Fibroblast of peridontal ligament (primary cell): Measurements from ENCODE around the gene SHMT1.
"Not testable (repeated sequence)": the region's sequence is repeated elsewhere in the genome, so short reads cannot be mapped to it uniquely, and the experiment has no call there.

Source experiments
- DNase-seq: peaks from one replicate; pipeline ENCODE4 v3.0.0-alpha.2; 2010; ENCODE audit errors: extremely low read depth

Gene SHMT1

GRCh38 chr17:18378205-18378505 is 14.8 kb upstream of the SHMT1 start:
- no peak for DNase-seq

GRCh38 chr17:18377437-18378204 is 14.3 kb upstream of the SHMT1 start, which contains the start of gene EVPLL:
Gene EVPLL (plus strand): TSS chr17:18377778. CDS start chr17:18380938, 3,160 bp downstream.
- DNase-seq, result no peak

DNA sequence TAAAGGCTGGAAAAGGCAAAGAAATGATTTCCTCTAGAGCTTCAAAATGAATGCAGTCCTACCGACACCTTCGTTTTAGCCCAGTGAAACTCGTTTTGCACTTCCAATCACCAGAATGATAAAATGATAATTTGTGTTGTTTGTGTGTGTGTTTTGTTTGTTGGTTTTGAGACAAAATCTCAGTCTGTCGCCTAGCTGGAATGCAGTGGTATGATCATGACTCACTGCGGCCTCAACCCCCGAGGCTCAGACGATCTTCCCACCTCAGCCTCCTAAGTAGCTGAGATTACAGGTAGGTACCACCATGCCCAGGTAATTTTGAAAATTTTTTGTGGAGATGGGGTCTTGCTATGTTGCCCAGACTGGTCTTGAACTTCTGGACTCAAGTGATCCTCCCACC is 10.9 kb upstream of the SHMT1 start:
- no peak for DNase-seq

DNA sequence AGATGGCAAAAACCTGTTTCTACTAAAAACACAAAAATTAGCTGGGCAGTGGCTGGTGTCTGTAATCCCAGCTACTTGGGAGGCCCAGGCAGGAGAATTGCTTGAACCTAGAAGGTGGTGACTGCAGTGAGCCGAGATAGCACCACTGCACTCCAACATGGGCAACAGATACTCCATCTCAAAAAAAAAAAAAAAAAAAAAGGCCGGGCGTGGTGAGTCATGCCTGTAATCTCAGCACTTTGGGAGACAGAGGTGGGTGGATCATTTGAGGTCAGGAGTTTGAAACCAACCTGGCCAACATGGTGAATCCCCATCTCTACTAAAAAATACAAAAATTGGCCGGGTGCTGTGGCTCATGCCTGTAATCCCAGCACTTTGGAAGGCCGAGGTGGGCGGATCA is 9.8 kb upstream of the SHMT1 start:
- DNase-seq, result not testable (repeated sequence)

DNA sequence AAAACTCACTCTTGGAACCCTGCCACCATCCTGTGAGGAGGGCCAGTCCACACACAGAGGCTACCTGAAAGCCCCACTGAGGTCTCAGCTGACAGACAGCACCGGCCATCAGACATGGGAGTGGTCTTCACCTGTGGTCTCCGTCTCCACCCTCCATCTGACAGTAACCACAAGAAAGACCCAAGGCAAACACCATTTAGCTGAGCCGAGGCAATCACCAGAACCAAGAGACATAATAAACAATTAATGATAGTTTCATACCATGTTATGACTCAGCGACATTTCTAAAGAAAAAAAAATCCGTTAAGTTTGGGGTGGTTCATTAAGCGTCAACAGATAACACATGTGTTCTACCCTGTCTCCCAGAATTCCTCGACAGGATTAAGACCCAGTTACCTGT is 8.1 kb upstream of the SHMT1 start:
- DNase-seq, result no peak

DNA sequence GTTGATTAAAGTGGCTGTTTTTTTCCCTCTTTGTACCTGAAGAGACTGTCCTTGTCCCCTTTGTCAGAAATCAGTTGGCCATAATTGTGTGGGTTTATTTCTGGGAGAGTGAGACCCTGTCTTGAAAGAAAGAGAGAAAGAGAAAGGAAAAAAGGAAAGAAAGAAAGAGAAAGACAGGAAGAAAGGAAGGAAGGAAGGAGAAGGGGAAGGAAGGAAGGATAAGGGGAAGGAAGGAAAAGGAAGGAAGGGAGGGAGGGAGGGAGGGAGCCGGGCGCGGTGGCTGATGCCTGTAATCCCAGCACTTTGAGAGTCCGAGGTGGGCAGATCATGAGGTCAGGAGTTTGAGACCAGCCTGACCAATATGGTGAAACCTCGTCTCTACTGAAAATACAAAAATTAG is 7.4 kb upstream of the SHMT1 start:
- DNase-seq, result no peak

DNA sequence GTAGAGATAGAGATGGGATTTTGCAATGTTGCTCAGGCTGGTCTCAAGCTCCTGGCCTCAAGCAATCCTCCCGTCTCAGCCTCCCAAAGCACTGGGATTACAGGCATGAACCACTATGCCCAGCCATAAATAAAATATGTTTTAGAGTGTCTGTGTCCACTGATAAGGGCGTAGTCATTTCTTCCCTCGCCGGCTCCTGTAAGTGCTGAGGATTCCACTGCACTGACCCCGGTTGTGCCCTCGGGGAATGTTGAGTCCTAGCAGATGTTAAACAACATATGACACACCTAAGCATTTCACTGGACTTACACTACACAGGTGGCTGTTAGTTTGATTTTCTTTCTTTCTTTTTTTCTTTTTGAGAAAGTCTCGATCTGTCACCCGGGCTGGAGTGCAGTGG is 5.6 kb upstream of the SHMT1 start:
- no peak for DNase-seq

- DNase-seq, result no peak
These were observed 816 bp upstream of the SHMT1 start for GRCh38 chr17:18364166-18364565.

DNA sequence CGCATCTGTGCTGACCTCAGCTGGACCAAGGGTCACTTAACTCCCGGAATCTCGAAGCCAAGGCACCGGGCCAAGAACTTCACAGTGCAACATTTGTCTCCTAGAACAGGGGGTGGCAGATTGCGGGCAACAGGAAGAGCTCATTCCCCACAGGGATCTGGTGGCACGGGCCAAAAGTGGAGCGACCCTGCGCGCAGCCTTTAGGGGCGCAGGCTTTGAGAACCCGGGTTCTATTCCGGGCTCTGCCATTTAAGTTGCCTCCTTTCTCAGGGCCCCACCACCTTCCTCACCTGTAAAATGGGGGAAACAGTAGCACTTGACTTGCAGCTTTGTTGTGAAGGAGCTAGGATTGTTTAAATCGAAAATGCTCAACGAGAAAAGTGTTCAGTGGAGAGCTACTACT is 651 bp downstream of the SHMT1 start:
- peak; percentile 74 for DNase-seq

DNA sequence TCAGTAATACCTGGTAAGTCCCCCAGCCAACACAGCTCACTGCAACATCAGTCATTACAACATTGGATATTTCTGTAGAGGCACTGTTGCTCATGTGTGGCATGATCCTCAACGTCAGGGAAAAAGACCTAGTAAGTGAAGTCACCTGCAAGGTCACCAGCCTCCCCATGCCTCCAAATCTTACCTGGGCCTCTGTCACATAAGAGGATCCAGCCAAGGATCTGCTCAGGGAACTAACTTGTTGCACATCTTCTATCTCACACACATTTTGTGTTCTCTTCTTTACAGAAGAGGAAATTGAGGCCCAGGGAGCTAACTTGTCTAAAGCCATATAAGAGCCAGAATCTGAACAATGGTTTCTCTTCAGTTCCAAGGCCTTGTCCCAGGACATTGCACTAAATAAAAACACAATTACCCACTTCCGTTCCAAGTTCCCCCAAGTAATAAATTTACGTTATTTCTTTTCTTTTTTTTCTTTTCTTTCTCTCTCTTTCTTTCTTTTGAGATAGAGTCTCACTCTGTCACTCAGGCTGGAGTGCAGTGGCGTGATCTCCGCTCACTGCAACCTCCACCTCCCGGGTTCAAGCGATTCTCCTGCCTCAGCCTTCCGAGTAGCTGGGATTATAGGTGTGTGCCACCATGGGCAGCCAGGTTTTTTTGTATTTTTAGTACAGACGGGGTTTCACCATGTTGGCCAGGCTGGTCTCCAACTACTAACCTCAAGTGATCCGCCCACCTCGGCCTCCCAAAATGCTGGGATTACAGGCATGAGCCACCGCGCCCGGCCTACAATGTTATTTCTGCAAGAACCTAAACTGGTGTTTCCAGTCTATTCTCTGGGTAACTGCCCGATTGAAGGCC is 1.3 kb downstream of the SHMT1 start:
- DNase-seq, result no peak

DNA sequence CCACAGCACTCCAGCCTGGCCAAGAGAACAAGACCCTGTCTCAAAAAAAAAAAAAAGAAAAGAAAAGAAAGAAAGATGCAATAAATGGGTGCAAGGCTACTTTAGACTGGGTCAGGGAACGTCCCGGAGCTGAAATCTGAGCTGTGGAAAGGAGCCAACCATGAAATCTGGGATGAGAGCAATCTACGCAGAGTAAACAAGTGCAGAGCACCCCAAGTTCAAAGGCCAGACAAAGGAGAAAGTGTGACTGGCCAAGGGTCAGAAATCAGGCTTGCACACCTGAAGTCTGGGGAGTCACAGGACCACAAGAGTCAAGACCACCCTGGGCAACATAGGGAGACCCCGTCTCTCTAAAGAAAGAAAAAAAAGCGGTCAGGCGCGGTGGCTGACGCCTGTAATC is 2.8 kb downstream of the SHMT1 start:
- DNase-seq, result no peak

GRCh38 chr17:18356624-18357023 is 6.7 kb downstream of the SHMT1 start:
- peak; percentile 78 for DNase-seq

GRCh38 chr17:18353541-18353940 is 9.8 kb downstream of the SHMT1 start:
- DNase-seq, result no peak

DNA sequence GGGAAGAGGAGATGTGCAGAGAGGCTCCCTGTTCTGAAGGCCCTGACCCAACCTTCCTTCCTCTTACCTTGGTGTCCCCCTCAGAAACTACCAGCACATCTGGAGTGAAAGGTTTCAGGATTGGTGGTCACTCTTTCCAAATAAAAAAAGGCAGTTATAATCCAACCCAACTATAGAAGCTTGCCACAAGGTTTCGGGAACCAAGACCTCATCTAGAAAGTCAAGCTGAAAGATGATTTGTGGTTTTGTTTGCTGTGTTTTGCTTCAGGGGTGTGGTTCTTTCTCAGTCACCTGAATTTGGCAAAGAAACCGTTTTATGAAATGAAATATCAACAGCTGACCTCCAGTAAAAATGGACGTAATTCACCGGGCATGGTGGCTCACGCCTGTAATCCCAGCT is 19.3 kb downstream of the SHMT1 start:
- DNase-seq, result no peak

- no peak for DNase-seq
These were observed 23.4 kb downstream of the SHMT1 start for GRCh38 chr17:18339933-18340332.

DNA sequence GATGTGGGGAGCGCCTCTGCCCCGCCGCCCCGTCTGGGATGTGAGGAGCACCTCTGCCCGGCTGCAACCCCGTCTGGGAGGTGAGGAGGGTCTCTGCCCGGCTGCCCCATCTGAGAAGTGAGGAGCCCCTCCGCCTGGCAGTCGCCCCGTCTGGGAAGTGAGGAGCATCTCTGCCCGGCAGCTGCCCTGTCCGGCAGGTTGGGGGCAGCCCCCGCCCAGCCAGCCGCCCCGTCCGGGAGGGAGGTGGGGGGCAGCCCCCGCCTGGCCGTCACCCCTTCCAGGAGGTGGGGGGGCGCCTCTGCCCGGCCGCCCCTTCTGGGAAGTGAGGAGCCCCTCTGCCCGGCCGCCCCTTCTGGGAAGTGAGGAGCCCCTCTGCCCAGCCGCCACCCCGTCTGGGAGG is 25.2 kb downstream of the SHMT1 start:
- DNase-seq, result not testable (repeated sequence)

DNA sequence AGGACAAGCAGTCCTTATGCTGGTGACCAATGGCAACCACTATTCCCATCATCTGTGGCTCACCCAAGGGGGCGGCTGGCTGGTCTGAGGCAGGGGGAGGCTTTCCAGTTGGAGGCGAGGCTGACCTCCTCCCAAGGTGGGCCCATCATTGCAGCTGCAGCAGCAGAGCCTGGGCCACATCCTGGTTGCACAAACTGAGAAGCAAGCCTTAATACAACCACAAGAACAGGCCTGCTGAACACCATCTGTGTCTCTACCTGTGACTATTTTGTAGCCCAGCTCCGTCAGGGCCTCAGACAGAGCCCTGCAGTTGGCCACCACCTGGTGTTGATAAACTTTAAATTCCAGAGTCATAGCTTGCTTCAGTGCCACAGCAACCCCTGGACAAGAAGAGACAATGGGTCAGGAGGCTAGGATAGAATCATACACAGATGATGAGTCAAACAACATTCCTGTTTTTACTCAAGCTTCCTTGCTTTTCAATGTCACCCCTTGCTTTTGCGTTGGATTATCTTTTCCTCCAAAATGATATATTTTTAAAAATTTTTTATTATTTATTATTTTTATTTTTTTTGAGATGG is 30.4 kb downstream of the SHMT1 start:
- no peak for DNase-seq

DNA sequence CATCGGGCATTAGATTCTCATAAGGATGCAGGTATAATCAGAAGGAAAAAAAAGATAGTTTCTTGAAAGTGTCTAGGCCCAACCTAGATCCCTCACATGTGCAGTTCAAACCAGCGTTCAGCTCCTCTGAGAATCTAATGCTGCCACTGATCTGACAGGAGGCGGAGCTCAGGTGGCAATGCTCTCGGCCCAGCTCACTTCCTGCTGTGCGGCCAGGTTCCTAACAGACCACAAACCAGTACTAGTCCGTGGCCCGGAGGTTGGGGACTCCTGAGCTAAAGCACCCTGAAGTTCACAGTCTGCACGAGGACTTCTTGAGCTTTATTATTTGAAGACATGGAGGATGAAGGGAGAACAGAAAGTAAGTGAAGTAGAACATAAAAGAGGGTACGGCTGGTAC is 31.5 kb downstream of the SHMT1 start:
- no peak for DNase-seq

- no peak for DNase-seq
These were observed 34.6 kb downstream of the SHMT1 start for GRCh38 chr17:18328643-18329204.

DNA sequence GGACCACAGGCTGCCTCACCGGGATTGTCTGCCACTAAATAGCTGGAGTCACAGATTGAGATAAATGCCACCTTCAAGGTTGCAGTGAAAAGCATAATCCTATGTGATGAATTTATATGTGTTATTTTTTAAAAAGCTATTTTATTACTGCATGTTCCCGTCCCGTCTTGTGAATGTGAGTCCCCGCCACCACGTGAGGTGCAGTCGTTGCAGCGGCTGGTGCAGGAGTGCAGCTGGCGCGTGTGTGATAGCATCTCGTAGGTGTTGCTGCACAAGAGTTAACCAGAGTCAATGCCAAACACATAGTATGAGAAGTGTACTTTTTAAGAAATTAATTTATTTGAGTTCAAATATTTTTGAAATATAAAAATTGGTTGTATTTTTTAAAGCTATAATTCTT is 35.8 kb downstream of the SHMT1 start:
- DNase-seq, result no peak

DNA sequence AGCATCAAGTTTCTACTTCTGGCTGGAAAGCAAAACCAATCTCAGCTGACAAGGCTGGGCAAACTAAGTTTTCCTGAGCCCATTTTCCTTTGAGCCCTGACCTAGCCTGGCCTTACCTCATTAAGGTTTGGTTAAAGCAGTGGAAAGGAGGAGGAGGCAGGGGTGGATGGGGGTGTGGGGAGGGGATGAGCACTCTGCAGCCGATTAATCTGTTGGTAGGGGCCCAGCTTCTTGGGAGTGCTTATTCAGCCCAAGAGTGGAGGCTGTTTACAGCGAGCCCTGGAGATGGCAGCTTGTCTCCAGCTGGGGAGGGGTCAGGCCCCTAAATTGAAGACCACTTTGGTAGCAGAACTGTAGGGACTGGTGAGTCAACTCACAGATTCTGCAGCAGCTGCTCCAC is 36.3 kb downstream of the SHMT1 start:
- peak; percentile 26 for DNase-seq

- DNase-seq, result no peak
These were observed 36.8 kb downstream of the SHMT1 start for GRCh38 chr17:18326572-18326971.

- DNase-seq, result no peak
These were observed 37.3 kb downstream of the SHMT1 start for GRCh38 chr17:18326039-18326438.
